ENCODE results near the gene KRTAP5-3.
"Not testable (repeated sequence)": the region's sequence is repeated elsewhere in the genome, so short reads cannot be mapped to it uniquely, and the experiment has no call there.

The KRTAP5-3 gene

GRCh38 chr11:1581976-1582375, 26.3 kb downstream of the KRTAP5-3 start:
- peaks cover 60% of the 10 kb centered on the region for H3K27me3 ChIP-seq
- H3K36me3 ChIP-seq: no peaks in the 10 kb centered on the region
- TF ChIP-seq CTCF (IDR thresholded peaks at IDR 0.05): no peak
- H3K4me1 ChIP-seq (ENCODE audit: control insufficient read depth in 1 of 2, insufficient read depth in 1 of 2, low read depth in 1 of 2, low read length in 1 of 2): no peaks in the 10 kb centered on the region
- H3K4me3 ChIP-seq (ENCODE audit: low read depth in 1 of 2, low read length in 1 of 2): no peak overlapping the region
- H3K27ac ChIP-seq: no peak overlapping the region
- H3K9me3 ChIP-seq: no peaks in the 10 kb centered on the region

GRCh38 chr11:1576825-1577224, 31.4 kb downstream of the KRTAP5-3 start:
- Histone ChIP-seq H3K4me3 (ENCODE audit: low read depth in 1 of 2, low read length in 1 of 2) (no peak overlapping the region), H3K27ac (no peak overlapping the region), H3K9me3 (no peaks in the 10 kb centered on the region), H3K4me1 (ENCODE audit: control insufficient read depth in 1 of 2, insufficient read depth in 1 of 2, low read depth in 1 of 2, low read length in 1 of 2) (peaks cover 0 to 14% of the 10 kb centered on the region in 2 experiments), H3K27me3 (peaks cover 64% of the 10 kb centered on the region), H3K36me3 (no peaks in the 10 kb centered on the region)
- no peak for TF ChIP-seq CTCF (IDR thresholded peaks at IDR 0.05)

GRCh38 chr11:1575756-1576155, 32.5 kb downstream of the KRTAP5-3 start:
- not testable (repeated sequence) for H3K4me3 ChIP-seq (ENCODE audit: low read depth in 1 of 2, low read length in 1 of 2); H3K27ac ChIP-seq; H3K36me3 ChIP-seq; H3K9me3 ChIP-seq
- H3K27me3 ChIP-seq: peaks cover 73% of the 10 kb centered on the region
- peaks cover 0 to 14% of the 10 kb centered on the region in 2 experiments for H3K4me1 ChIP-seq (ENCODE audit: control insufficient read depth in 1 of 2, insufficient read depth in 1 of 2, low read depth in 1 of 2, low read length in 1 of 2)

- Histone ChIP-seq H3K9me3 (no peaks in the 10 kb centered on the region), H3K36me3 (no peaks in the 10 kb centered on the region), H3K4me1 (ENCODE audit: control insufficient read depth in 1 of 2, insufficient read depth in 1 of 2, low read depth in 1 of 2, low read length in 1 of 2) (peaks cover 0 to 14% of the 10 kb centered on the region in 2 experiments), H3K4me3 (ENCODE audit: low read depth in 1 of 2, low read length in 1 of 2) (no peak overlapping the region), H3K27ac (no peak overlapping the region), H3K27me3 (peaks cover 81% of the 10 kb centered on the region)
- TF ChIP-seq CTCF (IDR thresholded peaks at IDR 0.05): no peak
Observed at GRCh38 chr11:1574933-1575242, 33.4 kb downstream of the KRTAP5-3 start.

- Histone ChIP-seq H3K4me3 (ENCODE audit: low read depth in 1 of 2, low read length in 1 of 2) (no peak overlapping the region), H3K9me3 (no peaks in the 10 kb centered on the region), H3K36me3 (no peaks in the 10 kb centered on the region), H3K4me1 (ENCODE audit: control insufficient read depth in 1 of 2, insufficient read depth in 1 of 2, low read depth in 1 of 2, low read length in 1 of 2) (peaks cover 0 to 14% of the 10 kb centered on the region in 2 experiments), H3K27me3 (peaks cover 87% of the 10 kb centered on the region), H3K27ac (no peak overlapping the region)
- peak; percentile 52 for TF ChIP-seq CTCF (IDR thresholded peaks at IDR 0.05)
Observed at GRCh38 chr11:1574238-1574932, 33.9 kb downstream of the KRTAP5-3 start.

- H3K4me1 ChIP-seq (ENCODE audit: control insufficient read depth in 1 of 2, insufficient read depth in 1 of 2, low read depth in 1 of 2, low read length in 1 of 2): peaks cover 0 to 14% of the 10 kb centered on the region in 2 experiments
Observed at GRCh38 chr11:1573903-1574237, 34.4 kb downstream of the KRTAP5-3 start.

More at GRCh38 chr11:1573903-1574237, 34.4 kb downstream of the KRTAP5-3 start:
- H3K27me3 ChIP-seq: peaks cover 92% of the 10 kb centered on the region
- no peaks in the 10 kb centered on the region for H3K9me3 ChIP-seq
- H3K4me3 ChIP-seq (ENCODE audit: low read depth in 1 of 2, low read length in 1 of 2): no peak overlapping the region
- no peak for TF ChIP-seq CTCF (IDR thresholded peaks at IDR 0.05)
- H3K27ac ChIP-seq: no peak overlapping the region
- no peaks in the 10 kb centered on the region for H3K36me3 ChIP-seq
